C4-2B (cell line): ENCODE results near the gene TWSG1.

ENCODE experiments used
- CTCF ChIP-seq: fragments of 450-650 bp; conservative IDR thresholded peaks from 2 replicates; pipeline ENCODE4 v1.5.1; 2017; ENCODE audit warnings: mild to moderate bottlenecking
- ZFX ChIP-seq: fragments of 450-650 bp; IDR thresholded peaks from 2 replicates; pipeline ENCODE4 v1.6.1; 2017

- TF ChIP-seq CTCF (no peak), ZFX (no peak)
These were observed 92.2 kb downstream of the TWSG1 start for GRCh38 chr18:9426753-9427152.
